ENCODE data around the gene BMAL2.

DNA sequence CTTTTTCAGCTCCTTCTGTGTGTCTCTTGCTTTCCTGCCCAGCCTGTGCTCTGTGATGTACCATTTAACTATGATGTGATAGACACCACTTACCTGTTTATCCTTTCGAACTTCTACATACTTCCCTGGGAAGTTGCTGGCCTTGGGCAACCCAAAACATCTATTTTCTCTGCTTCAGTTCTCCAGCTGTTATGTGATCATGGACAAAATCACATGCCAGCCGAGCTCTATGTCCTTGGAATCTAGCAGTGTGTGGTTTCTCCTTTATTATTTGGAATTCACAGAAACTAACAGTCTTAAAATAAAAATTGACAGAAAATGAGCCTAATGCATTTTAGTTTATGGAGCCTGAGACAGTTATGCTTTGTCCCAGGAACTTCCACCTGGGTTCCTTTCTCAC, 22.9 kb downstream of the BMAL2 start:
- TF ChIP-seq, protein P1, sequence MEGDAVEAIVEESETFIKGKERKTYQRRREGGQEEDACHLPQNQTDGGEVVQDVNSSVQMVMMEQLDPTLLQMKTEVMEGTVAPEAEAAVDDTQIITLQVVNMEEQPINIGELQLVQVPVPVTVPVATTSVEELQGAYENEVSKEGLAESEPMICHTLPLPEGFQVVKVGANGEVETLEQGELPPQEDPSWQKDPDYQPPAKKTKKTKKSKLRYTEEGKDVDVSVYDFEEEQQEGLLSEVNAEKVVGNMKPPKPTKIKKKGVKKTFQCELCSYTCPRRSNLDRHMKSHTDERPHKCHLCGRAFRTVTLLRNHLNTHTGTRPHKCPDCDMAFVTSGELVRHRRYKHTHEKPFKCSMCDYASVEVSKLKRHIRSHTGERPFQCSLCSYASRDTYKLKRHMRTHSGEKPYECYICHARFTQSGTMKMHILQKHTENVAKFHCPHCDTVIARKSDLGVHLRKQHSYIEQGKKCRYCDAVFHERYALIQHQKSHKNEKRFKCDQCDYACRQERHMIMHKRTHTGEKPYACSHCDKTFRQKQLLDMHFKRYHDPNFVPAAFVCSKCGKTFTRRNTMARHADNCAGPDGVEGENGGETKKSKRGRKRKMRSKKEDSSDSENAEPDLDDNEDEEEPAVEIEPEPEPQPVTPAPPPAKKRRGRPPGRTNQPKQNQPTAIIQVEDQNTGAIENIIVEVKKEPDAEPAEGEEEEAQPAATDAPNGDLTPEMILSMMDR (IDR thresholded peaks at IDR 0.05), result no peak
- TF ChIP-seq NR2C2 (CRISPR knock-in tag; IDR thresholded peaks at IDR 0.05) (no peak), NFYB (CRISPR knock-in tag; conservative IDR thresholded peaks at IDR 0.05; ENCODE audit: low read depth) (no peak)

Data from WTC11 (cell line).